Muscle layer of duodenum (tissue), 2 donors: Measurements from ENCODE around the gene ARMC12.

Experiments
- H3K27ac ChIP-seq: one replicate; pipeline ENCODE4 v1.7.0; 2013; ENCODE audit warnings: mild to moderate bottlenecking, low read length
- H3K27me3 ChIP-seq: one replicate; pipeline ENCODE4 v1.7.0; 2013; ENCODE audit warnings: low read depth, mild to moderate bottlenecking, control low read depth, low read length
- H3K36me3 ChIP-seq, 2 donors: one replicate each; pipeline ENCODE4 v1.7.0; 2013; ENCODE audit warnings: low read length in 2 of 2, control low read depth in 1 of 2, mild to moderate bottlenecking in 1 of 2; ENCODE audit not compliant: insufficient read depth in 2 of 2, control insufficient read depth in 1 of 2
- H3K4me1 ChIP-seq, 2 donors: one replicate each; pipeline ENCODE4 v1.7.0; 2013; ENCODE audit warnings: low read length in 2 of 2, mild to moderate bottlenecking in 2 of 2, control low read depth in 1 of 2, moderate library complexity in 1 of 2; ENCODE audit not compliant: insufficient read depth in 2 of 2, control insufficient read depth in 1 of 2
- H3K4me3 ChIP-seq, 2 donors: one replicate each; pipeline ENCODE4 v1.7.0; 2013; ENCODE audit warnings: low read length in 2 of 2, low read depth in 1 of 2, mild to moderate bottlenecking in 1 of 2
- H3K9me3 ChIP-seq, 2 donors: one replicate each; pipeline ENCODE4 v1.7.0; 2013; ENCODE audit warnings: low read length in 2 of 2, control low read depth in 1 of 2, mild to moderate bottlenecking in 1 of 2; ENCODE audit not compliant: control insufficient read depth in 1 of 2
- donor health status: healthy.

The ARMC12 gene

DNA sequence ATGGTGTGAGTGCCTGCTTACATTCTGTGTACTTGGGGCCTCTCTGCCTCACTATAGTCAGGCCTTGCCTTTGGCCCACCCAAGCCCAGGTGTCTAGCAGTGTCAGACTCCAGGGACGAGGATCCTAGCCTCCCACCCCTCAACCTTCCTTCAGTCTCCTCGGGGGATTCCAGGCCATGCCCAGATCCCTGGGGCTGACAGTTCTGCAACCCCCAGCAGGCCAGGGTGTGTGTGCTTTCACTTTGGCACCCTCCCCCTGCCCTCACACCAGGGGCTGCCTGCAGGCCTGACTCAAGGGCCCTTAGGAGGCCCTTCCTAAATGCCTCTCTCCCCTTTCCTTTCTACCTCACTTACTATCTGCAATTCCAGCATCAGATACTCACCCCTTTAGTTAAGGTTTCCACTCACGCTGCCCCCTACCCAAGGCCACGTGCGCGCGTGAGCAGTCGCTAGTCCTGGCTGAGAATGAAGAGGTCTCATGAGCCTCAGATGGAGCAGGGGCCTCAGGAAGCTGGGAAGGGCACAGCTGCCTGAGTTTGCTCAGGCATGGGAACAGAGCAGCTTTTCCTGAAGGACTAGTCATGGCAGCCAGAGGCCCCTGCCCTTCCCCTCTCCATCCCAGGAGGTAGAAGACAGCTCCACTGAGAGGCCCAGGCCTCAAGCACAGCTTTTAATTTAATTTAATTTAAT is 61.1 kb downstream of the ARMC12 start:
- H3K9me3 ChIP-seq: no peaks in the 10 kb centered on the region
- H3K27me3 ChIP-seq: no peaks in the 10 kb centered on the region
- H3K4me1 ChIP-seq: no peaks in the 10 kb centered on the region
- H3K27ac ChIP-seq: no peak overlapping the region
- no peaks in the 10 kb centered on the region for H3K36me3 ChIP-seq
- no peak overlapping the region for H3K4me3 ChIP-seq
